HG03103 (cell line): ENCODE results near the gene ZNF827.

Source experiments
- ATAC-seq: cut with Tn5 transposase; IDR thresholded peaks from one replicate; pipeline ENCODE4 v1.9.1; 2021; ENCODE audit warnings: low read depth; ENCODE audit not compliant: unreplicated experiment

ZNF827 gene

DNA sequence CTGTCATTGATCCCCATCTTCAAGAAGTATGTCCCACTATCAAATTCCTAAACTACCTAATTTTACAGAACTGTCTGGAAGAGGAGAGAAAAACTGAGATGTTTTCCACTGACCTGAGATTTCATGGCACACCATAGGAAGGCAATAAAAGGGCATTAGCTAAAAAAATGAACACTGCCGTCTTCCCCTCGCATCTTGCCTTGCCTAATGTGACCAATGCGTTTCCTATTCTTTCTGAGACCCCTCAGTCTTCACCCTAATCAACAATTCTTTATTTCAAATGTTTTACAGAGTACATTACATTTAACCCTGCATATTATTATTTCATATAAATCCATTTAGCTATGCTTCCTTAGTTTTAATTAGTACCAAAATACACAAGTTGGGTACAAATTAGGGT lies 43.6 kb downstream of the ZNF827 start:
- ATAC-seq = no peak

DNA sequence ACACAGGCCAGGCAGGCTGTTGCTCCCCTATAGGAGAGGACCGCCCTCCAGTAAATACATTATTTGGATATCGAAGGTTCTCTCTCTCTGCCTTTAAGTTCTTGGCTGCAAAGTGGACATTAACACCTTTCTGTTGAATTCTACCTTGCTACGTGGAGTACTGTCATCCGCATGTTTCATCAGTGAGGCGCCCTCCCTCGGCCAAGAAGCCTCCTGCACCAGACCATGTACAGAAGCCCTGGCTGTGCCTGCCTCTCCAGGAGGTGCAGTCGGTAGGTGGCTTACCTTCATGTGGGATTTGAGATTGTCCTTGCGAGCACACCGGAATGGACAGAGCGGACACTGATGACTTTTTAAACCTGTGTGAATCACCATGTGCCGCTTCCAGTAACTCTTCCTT lies 46.7 kb downstream of the ZNF827 start:
- ATAC-seq = no peak

DNA sequence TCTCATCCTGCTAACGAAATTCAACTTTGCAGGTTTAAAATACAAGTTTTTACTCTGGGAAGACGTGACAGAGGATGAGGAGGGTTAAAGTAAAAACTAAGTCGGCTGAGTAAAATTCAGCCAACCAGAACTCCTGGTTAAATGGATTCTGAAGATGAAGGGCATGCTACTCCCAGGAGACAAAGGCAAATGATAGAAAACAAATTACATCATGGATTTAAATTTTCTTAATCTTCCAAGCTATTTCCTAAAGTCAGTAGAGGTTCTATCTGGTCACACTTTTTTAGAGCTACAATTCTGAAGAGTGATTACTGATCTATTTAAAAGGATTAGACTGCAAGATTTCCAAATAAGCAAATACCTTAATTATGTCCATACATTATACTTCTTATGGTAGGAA lies 47.9 kb downstream of the ZNF827 start:
- no peak for ATAC-seq

DNA sequence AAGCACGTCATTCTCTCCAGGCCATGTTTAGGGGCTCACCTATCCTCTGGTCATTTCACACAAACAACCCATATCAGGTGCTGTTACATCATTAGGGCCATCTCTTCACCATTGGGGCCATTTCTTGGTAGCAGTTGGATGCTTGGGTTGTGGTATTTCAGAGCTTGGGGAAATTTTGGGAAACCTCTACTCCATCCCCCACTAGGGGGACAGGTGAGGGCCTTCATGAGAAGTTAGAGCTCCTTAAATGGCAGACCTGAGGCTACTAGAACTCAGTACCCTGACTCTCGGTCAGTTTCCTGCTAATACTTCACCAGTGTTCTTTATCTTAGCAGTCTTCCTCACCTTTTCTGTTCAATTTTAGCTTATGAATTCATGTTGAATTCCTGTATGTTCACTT lies 50.2 kb downstream of the ZNF827 start:
- no peak for ATAC-seq

DNA sequence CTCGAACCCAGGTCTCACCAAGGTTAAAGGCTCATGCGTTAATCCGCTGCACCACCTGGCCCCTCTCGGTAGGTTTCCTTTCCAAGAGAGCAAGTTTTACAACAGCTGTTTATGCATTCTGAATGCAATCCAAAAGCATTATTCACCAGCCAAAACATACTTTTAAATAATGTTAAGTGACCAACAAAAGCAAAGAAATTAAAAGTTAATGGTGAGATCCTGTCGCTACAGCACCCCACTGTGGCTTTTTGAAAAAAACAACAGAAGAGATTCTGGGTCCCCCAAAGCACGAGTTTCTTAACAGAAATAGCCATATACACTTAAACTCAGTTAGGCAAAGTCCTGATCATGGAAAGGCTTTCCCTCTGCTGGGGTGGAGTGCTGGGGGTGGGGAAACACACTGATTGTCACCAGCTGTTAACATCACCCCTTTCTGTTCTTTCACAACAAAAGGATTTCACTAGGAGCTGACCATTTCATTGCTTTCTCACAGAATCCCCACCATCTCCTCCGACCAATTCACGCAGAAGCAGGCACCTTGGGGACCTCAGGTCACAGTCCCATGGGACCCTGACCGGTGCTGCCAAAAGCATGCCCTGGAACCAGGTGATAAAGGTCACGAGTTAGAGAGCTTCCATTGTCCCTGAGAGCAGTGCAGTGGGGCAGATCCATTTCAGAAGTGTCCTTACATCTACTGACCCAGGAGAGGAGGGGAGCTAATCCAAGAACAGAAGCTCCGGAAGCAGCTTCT lies 51.2 kb downstream of the ZNF827 start:
- no peak for ATAC-seq

DNA sequence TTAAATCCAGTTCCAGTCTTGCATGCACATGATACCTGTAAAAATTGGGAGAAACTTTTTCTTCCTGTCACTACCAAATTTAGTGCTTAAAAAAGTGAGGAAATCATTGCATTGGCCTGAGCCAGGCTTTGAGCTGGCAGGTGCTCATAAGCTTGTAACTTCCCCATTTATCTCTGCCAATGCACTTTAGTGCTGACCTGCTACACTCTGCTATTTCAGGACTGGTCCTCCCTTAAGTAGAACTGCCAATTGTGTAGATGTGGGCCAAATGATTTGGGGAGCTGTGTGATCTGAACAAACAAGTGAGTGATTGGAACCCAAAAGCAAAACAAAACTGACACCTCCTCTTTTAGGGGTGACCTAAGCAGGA lies 51.8 kb downstream of the ZNF827 start:
- ATAC-seq = no peak

DNA sequence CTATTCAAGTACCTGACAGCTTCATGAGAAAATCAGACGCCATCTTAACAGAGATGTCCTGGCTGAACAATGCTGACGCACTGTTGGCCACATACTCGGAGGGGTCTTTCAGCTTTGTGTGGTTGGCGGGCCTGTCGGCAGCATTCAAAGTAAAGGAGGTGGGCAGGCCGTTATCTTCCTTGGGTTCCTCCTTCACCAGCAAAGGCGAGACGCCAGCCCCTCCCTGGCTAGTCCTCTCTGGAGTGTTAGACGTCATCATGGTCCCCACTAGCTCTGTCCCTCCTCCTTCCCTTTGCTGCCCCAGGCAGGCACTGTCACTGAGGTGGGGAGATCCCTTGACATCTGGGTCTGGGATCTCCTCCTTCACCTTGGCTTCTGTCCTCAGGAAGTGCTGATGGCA lies 53.0 kb downstream of the ZNF827 start:
- no peak for ATAC-seq

DNA sequence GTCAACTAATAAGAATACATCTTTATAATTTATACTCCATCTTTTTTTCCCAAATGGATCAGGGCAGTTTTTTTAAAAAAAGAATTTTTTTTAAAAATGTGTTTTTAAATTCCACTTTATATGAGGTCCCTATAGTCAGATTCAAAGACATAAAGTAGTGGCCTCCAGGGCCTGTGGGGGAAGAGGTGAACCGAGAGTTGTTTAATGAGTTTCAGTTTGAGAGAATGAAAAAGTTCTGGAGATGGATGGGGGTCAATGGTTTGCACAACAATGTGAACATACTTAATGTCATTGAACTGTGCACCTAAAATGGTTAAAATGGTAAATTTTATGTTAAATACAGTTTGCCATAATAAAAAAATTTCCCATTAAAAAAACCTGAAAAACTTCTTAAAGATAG lies 53.8 kb downstream of the ZNF827 start:
- peak; percentile 39 for ATAC-seq

DNA sequence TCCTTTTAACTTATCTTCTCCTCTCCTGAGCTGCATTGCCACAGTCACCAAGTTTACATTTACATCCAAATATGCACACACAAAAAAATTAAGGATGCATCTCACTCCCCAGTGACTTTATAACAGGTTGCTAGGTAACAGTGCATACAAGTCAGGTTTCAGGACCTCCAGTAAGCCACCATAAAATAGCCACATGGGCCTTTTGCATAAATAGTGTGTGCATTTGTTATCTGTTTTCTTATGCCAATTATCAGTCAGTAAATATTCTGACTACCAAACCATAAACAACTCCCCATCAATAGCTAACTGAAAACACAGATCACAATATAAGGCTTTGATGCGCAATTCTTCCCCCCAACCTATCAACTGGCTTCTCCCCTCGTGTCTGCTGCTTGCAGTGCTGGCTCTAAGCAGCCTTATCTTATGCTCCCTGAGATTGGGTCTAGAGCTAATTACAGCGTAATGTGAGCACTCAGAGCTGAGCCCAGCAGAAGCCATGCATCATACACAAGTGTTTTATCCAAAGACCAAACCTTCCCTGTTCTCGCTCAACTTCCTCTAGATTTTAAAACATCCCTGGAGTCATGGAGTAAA lies 55.4 kb downstream of the ZNF827 start:
- ATAC-seq = no peak

DNA sequence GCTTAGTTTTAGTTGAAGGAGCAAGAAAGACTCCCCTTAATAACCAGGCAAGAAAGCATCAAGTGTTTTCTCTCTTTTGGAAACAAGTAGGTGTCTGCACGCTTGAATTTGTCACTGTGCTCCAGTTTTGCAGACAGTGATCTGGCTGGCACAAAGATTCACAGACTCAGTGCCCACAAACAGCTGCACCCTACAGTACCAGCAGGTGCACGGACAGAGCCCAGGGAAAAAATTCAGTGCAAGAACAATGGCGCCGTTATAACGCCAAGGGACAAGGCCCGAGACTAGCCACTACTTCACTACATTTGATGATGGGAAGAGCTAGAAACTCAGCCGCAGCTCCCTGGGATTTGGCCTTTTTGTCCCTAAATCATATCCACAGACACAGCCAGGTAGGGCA lies 56.0 kb downstream of the ZNF827 start:
- no peak for ATAC-seq

DNA sequence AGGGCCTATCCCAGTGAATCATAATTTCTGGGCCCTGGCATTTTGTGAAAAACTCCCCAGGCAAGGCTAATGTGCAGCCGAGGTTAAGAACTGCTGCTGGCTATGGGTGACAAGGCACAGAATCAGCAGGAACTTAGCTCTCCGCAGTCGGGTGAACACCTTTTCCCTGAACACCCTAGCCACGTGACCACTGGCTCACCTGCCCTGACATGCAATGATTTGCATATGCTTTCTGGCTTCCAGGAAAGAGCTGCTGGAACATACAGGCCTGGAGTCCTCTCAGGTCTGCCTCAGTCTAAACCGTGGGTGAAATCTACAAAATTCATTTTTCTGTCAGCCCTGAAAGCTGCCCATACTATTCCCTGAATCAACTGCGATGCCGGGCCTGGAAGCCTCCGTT lies 56.6 kb downstream of the ZNF827 start:
- no peak for ATAC-seq

DNA sequence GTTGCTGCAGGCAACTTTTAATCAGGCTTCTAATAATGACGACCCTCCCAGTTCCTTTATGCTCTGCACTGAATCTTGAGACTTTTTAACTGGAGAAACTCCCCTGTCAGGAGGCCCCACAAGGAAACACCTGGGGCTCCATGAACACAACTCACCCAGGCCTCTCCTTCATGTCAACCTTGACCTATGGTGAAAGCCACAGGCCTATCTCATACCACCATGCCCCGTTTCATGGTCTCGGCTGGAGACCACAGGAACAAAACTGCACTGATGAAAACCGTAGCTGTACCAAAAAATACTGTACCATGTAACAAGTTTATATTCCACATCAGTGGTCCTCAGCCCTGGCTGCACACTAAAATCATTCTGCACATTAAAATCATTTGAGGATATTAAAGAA lies 57.0 kb downstream of the ZNF827 start:
- ATAC-seq = no peak

DNA sequence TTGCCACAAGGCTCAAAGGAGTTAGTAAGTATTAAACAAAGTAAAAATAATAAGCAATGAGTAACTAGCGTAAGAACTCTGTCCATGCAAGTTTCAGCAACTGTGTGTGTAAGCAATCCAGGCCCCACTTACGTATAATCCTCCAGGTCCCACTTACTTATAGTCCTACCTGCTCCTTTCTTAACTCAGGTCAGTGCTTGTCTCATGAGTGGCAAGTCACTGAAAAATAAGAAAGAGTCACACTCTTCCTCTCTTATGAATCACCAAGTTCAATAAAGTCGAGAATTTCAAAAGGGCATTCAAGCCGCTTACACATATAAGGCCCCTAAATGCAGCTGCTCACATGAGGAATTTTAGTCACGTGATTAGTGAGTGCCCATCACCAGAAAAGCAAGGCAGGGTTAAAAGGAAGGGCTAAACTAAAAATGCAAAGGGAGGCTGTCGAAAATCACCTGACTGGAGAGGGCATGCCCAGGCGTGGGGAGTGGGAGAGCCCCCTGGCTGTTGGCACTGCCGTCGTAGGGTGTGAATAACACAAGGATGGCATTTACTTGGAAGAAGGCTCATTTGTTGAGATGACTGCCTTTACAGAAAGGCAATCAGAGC lies 58.2 kb downstream of the ZNF827 start:
- no peak for ATAC-seq

DNA sequence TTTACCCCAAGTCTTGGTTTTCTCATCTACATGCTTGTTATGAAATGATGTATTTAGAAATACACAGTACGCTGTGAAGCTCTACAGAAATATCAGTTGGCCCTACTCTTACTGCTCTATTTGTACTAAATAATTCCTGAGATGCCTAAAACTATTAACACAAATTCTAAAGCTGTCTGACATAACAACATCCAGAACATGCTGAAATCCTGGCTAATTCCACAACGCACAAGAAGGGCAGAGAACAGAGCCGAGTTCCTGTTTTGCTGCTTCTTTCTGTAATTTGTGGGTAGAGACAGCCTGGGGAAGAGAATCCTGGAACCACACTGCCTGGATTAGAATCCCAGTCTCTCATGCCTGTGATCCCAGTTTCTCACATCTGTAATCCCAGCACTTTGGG lies 59.0 kb downstream of the ZNF827 start:
- ATAC-seq = no peak

DNA sequence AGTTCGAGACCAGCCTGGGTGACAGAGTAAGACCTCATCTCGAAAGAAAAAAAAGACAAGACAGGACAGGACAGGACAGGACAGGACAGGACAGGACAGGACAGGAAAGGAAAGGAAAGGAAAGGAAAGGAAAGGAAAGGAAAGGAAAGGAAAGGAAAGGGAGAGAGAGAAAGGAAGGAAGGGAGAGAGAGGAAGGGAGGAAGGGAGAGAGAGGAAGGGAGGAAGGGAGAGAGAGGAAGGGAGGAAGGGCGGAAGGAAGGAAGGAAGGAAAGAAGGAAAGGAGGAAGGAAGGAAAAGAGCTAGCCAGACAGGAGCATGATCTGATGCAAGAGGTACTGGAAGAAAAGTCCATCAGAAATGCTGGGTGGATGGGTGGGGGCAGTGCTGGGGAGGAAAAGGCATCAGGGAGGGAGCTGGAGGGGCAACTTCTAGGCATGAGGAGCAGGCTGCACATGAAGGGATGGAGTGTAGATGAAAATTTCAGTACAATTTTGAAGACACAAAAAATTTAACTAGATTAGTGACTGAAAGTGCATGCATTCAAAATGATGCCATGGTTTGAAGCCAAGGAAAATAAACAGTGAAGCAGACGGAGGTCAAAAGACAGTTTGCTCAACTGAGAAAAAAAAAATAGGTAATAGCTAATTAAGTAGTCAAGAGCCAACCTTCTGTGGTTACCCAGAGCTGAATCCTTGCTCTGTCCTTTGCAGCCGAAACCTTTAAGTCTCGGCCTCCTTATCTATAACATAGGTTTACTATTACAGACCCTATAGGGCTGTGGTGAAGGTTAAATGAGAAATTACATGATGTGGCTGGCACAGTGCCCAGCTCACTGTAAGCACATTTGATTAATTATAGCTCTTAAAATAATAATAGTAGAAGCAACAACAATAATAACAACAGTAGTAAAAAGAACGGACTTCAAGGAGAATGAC lies 59.9 kb downstream of the ZNF827 start:
- no peak for ATAC-seq

DNA sequence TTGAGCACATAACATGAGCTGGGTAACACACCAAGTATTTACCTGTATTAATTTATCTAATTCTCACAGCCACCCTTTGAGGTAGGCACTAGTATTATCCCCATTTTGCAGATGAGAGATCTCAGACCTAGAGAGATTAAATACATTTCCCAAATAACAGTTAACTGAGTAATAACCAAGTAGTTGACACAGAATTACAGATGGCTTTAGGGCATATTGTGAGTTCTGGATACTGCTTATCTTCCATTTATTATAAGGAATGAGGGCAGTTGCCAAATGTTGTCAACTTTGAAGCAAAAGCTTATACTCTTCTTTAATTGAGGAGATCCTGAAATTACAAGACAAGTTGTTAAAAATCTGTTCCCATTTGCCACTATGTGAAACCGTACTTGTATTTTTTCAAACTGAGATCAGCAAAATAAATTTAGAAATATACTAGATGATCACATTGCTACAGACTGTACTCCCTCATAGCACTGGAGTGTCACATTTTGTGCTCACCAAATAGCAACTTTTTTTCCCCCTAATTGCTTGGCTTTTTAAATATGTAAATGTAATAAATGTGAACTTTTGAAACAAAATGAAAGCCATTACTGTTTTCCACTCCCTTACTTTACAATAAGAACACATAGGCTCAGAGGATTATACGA lies 62.0 kb downstream of the ZNF827 start:
- no peak for ATAC-seq

DNA sequence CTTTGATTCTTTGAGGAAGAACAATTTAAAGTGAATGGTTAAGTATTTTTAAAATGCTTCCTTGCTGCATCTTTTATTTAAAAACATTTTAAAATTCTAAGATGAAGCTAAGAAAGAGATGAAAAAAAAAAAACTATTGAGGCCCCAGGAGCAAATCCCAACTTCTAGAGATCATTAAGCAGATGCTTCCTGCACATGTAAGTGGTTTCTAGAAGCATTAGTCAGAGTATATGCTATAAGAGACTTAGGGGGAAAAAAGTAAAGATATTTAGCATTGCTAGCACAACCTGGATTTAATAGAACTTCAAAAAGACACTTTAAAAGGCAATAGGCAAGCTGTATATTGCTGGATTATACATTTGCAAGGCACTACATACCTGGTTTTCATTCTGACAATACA lies 64.7 kb downstream of the ZNF827 start:
- no peak for ATAC-seq

DNA sequence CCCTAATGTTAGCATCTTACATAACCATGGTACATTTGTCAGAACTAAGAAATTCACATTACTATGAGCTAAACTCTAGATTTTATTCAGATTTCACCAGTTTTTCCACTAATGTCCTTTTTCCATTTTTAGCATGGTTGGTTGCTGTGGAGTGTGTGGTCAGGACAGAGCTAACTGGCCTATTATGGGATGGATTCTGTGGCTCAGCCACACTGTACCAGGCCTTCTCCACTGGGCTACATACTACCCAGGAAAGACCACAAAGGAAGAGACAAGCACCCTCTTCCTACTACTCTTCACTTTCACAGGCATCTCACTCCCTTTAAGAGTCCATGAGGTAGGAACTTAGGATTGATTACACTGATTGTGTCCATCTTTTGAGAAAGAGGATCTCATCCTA lies 67.4 kb downstream of the ZNF827 start:
- no peak for ATAC-seq

DNA sequence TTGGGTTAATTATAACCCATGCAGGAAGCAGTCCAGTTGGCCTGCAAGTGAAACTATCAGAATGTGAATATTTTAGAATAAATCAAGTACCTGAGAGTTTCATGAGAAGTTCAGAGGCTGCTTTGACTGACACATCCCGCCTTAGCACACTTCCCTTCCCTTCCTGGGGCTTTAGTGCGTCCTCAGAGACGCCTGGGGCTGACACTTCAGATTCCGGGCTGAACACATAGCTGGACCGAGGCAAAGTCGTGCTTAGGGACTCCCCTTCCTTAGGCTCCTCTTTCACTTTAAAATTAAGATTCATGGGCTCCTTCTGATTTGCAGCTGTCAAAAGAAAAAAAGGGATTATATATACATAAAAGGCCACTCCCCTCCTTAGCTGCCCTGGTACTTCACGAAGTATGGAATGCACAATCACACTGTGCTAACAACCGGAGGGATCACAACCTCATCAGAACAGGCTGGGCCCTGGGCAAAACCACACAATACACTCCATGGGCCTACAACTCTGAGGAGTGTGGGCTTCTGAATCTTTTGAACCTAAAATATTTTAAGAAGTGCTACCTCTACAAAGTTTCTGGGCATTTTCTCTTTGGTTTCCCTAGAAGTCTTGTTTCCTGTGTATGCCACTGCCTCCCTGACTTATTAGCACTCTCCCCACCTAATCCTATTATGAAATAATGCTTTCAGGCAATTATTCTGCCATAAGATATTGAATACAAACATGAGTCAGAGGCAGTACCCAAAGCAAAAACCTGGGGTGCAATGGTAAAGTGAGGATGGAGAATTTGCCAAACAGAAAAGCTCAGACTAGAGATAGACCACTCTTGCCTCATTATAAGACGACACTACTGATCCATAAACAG lies 68.2 kb downstream of the ZNF827 start:
- no peak for ATAC-seq
